Activated CD8-positive, alpha-beta T cell treated with anti-CD3 and anti-CD28 coated beads, Interleukin-2, amount 10 ng/mL, durations not matched to agents 7 days and 5 days (primary cell): ENCODE measurements around the gene FAT3. TPM values are rescaled to one million over a fixed set of nuclear protein-coding genes. Genes with fewer than 3 reads are reported as not detected.

Source experiments
- ATAC-seq: fragments of 150-1000 bp; cut with Tn5 transposase; one replicate; pipeline ENCODE4 v1.10.0; 2021; ENCODE audit warnings: moderate library complexity
- CTCF ChIA-PET: fragments of 350-600 bp; sonication (Branson Sonifier 250); formaldehyde crosslinking; loops from one replicate; lab custom pipeline; 2021; ENCODE audit warnings: antibody characterized with exemption; lab: Charles Lee
- POLR2A ChIA-PET: fragments of 350-600 bp; sonication (Branson Sonifier 250); formaldehyde crosslinking; loops from one replicate; lab custom pipeline; 2021; ENCODE audit warnings: antibody characterized with exemption; lab: Charles Lee
- DNase-seq: peaks from one replicate; pipeline ENCODE4 v3.0.0-alpha.2; 2020
- H3K27ac Mint-ChIP-seq: one replicate; pipeline ENCODE4 v1.8.0; 2021; ENCODE audit warnings: mild to moderate bottlenecking, mixed read lengths
- H3K27me3 Mint-ChIP-seq: one replicate; pipeline ENCODE4 v1.8.0; 2021; ENCODE audit warnings: low read depth, mixed read lengths
- H3K36me3 Mint-ChIP-seq: one replicate; pipeline ENCODE4 v1.8.0; 2021; ENCODE audit warnings: low read depth, mixed read lengths
- H3K4me1 Mint-ChIP-seq: one replicate; pipeline ENCODE4 v1.8.0; 2021; ENCODE audit warnings: low read depth, mixed read lengths
- H3K4me3 Mint-ChIP-seq: one replicate; pipeline ENCODE4 v1.8.0; 2021; ENCODE audit warnings: mild to moderate bottlenecking, mixed read lengths
- H3K9me3 Mint-ChIP-seq: one replicate; pipeline ENCODE4 v1.8.0; 2022; ENCODE audit warnings: mixed read lengths; ENCODE audit not compliant: insufficient read depth
- total RNA-seq, 2 experiments: library from RNA; stranded (reverse); gene quantifications; one replicate each; pipeline ENCODE4 v1.2.3, GENCODE V29; 2021

Gene FAT3
- total RNA-seq, 2 experiments from 2014 or later, result not detected

GRCh38 chr11:92269021-92269420 lies 44.4 kb downstream of the FAT3 start:
- no peaks in the 10 kb centered on the region for H3K9me3 Mint-ChIP-seq
- H3K4me3 Mint-ChIP-seq, result no peak overlapping the region
- H3K36me3 Mint-ChIP-seq, result no peaks in the 10 kb centered on the region
- no peak for DNase-seq
- ATAC-seq, result no peak
- H3K4me1 Mint-ChIP-seq, result no peaks in the 10 kb centered on the region
- no peaks in the 10 kb centered on the region for H3K27me3 Mint-ChIP-seq
- ChIA-PET POLR2A (no interaction called here), CTCF (no interaction called here)
- no peak overlapping the region for H3K27ac Mint-ChIP-seq

- Mint-ChIP-seq H3K9me3 (no peaks in the 10 kb centered on the region), H3K27ac (no peak overlapping the region), H3K27me3 (no peaks in the 10 kb centered on the region), H3K4me1 (no peaks in the 10 kb centered on the region), H3K4me3 (no peak overlapping the region), H3K36me3 (no peaks in the 10 kb centered on the region)
- DNase-seq (no peak), ATAC-seq (no peak)
- CTCF ChIA-PET, result no interaction called here
- POLR2A ChIA-PET, result no interaction called here
Observed at GRCh38 chr11:92269841-92270240, 45.2 kb downstream of the FAT3 start.

GRCh38 chr11:92272651-92273050 lies 48.0 kb downstream of the FAT3 start:
- ChIA-PET CTCF (no interaction called here), POLR2A (no interaction called here)
- Mint-ChIP-seq H3K36me3 (no peaks in the 10 kb centered on the region), H3K27ac (no peak overlapping the region), H3K4me1 (no peaks in the 10 kb centered on the region), H3K9me3 (no peaks in the 10 kb centered on the region), H3K4me3 (no peak overlapping the region), H3K27me3 (no peaks in the 10 kb centered on the region)
- no peak for DNase-seq
- no peak for ATAC-seq
